ENCODE measurements around the gene PRPF19.

The PRPF19 gene

DNA sequence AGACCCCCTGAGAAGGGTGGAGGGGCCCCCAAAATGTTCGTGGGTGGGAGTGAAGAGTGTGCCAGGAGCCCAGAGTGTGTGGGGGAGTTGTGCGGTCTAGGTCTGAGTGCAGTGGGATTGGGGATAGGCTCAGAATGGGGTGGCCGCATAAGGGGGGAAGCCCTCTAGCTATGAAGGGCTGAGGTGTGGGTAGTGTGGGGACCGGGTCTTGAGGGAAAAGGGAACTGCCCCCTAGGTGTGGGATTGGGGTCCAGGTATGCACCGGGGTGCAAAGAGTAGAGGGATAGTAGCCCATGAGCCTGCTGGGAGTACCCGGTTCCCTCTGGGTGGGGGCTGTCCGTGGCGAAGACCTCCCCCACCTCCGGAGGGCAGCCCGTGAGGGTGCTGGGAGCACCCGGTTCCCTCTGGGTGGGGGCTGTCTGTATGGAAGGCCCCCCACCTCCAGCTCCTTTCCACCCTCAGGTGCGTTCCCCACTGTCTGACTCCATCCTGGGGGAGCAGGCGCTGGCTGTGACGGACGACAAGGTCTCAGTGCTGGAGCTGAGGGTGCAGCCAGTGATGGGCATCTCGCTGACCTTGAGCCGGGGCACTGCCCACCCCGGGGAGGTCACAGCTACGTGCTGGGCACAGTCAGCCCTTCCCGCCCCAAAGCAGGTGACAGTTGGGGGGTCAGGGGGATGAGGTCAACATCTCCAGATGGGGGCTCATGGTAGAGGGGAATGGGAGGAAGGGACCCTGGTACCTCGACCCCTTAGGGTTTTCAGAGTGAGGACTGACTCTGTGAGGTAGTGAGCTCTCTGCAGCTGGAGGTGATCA, 28.6 kb upstream of the PRPF19 start:
- DNase-seq (ENCODE audit: low spot score): no peak
- no peak for TF ChIP-seq CTCF (IDR thresholded peaks at IDR 0.05; ENCODE audit: extremely low read depth, insufficient read depth, missing control alignments)
- in situ Hi-C loops (cut with MboI; ENCODE audit: low pct_unique_long_range_greater_than_20kb, low sequenced_read_pairs, unreplicated experiment): no loop called here

- in situ Hi-C loops (cut with MboI; ENCODE audit: low pct_unique_long_range_greater_than_20kb, low sequenced_read_pairs, unreplicated experiment): no loop called here
- no peak for TF ChIP-seq CTCF (IDR thresholded peaks at IDR 0.05; ENCODE audit: extremely low read depth, insufficient read depth, missing control alignments)
Observed at GRCh38 chr11:60934124-60934789, 27.9 kb upstream of the PRPF19 start.

DNA sequence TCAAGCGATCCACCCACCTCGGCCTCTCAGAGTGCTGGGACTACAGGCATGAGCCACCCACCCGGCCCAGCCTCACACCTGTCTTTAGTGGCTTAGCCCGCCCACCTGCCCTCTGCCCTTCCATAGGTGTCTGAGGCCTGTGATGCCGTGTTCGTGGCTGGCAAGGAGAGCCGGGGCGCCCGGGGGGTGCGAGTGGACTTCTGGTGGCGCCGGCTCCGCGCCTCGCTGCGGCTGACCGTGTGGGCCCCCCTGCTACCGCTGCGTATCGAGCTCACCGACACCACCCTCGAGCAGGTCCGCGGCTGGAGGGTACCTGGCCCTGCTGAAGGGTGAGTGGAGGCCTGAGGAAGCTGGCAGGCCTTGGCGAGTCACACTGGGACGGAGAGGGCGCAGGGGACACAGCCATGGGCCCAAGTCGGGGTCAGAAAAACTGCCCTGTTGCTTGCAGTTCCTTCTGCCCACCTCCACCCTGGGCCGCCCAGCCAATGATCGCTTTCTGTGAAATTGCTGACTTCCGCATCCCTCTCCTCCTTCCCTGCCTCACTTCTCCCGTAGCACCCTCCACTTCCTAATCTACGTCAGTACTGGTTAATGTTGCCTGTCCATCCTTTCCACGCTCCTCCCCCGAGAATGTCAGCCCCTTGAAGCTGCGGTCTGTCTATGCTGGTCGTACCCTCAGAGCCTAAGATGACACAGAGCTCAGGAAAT, 27.2 kb upstream of the PRPF19 start:
- in situ Hi-C loops (cut with MboI; ENCODE audit: low pct_unique_long_range_greater_than_20kb, low sequenced_read_pairs, unreplicated experiment): no loop called here
- no peak for DNase-seq (ENCODE audit: low spot score)
- TF ChIP-seq CTCF (IDR thresholded peaks at IDR 0.05; ENCODE audit: extremely low read depth, insufficient read depth, missing control alignments): no peak

More at GRCh38 chr11:60934124-60934789, 27.9 kb upstream of the PRPF19 start:
- DNase-seq (ENCODE audit: low spot score): no peak

DNA sequence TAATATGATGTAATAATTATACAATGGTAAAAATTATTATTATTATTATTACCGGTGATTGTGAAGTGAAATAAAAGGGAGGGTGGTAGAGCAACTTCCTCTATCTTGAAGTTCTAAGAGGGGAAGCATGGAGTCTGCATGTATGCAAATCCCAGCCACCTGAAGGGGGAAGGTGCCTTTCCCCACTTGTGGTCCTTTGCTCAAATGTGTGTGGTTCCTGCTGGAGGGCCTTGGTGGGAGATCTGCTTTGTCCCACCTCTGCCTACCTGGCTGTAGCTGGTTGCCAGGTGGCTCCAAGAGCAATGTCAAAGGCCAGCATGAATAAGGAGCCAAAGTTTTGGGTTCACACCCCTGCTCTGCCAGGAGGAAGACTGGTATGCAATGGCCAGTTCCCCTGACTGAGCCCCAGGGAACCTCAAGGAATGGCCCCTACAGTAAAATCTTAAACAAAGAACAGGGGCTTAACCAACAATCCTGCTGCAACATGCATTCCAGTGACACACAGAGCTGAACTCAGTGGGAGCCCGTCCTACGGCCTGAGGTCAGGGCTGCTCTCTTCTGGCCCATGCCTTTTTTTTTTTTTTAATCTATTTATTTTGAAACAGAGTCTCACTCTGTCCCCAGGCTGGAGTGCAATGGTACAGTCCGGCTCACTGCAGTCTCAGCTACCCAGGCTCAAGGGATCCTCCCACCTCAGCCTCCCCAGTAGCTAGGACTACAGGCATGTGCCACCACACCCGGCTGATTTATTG, 26.4 kb upstream of the PRPF19 start:
- no peak for TF ChIP-seq CTCF (IDR thresholded peaks at IDR 0.05; ENCODE audit: extremely low read depth, insufficient read depth, missing control alignments)
- in situ Hi-C loops (cut with MboI; ENCODE audit: low pct_unique_long_range_greater_than_20kb, low sequenced_read_pairs, unreplicated experiment): no loop called here
- no peak for DNase-seq (ENCODE audit: low spot score)

DNA sequence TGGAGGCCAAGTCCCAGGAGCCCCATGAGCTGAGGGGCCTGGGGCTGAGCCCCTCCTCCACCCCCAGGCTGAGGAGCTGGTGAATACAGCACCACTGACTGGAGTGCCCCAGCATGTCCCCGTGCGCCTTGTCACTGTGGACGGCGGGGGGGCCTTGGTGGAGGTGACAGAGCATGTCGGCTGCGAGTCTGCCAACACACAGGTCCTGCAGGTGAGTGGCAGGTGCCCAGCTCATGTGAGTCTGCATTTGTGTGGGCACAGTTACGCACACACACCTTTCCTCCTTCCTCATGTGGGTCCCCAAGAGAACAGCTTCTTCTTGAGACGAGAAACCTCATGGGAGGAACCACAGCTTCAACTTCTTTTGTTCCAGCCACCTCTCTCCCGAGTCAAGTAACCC, 25.5 kb upstream of the PRPF19 start:
- no peak for TF ChIP-seq CTCF (IDR thresholded peaks at IDR 0.05; ENCODE audit: extremely low read depth, insufficient read depth, missing control alignments)
- in situ Hi-C loops (cut with MboI; ENCODE audit: low pct_unique_long_range_greater_than_20kb, low sequenced_read_pairs, unreplicated experiment): no loop called here
- DNase-seq (ENCODE audit: low spot score): no peak

DNA sequence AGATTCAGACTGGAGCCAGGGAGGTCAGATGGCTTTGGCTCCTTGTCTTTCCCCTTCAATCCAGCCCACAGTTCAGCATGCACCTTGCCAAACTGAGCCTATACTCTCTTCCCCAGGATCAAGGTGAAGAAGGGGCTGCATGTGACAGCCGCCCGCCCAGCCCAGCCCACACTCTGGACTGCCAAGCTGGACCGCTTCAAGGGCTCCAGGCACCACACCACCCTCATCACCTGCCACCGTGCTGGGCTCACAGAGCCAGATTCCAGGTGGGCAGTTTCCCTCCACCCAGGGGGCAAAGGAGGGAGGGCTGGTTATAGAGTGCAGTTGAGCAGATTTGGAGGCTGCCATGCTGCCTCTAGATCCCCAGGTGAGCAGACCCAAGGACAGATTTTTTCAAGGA, 24.0 kb upstream of the PRPF19 start:
- no peak for TF ChIP-seq CTCF (IDR thresholded peaks at IDR 0.05; ENCODE audit: extremely low read depth, insufficient read depth, missing control alignments)
- in situ Hi-C loops (cut with MboI; ENCODE audit: low pct_unique_long_range_greater_than_20kb, low sequenced_read_pairs, unreplicated experiment): no loop called here
- no peak for DNase-seq (ENCODE audit: low spot score)

All from GM13977 (cell line).